Fibroblast of upper back skin (primary cell): ENCODE measurements around the gene IFT172.
"Not testable (repeated sequence)": the region's sequence is repeated elsewhere in the genome, so short reads cannot be mapped to it uniquely, and the experiment has no call there.

Experiments used
- DNase-seq: peaks from one replicate; pipeline ENCODE4 v3.0.0-alpha.2; 2013

Gene IFT172

DNA sequence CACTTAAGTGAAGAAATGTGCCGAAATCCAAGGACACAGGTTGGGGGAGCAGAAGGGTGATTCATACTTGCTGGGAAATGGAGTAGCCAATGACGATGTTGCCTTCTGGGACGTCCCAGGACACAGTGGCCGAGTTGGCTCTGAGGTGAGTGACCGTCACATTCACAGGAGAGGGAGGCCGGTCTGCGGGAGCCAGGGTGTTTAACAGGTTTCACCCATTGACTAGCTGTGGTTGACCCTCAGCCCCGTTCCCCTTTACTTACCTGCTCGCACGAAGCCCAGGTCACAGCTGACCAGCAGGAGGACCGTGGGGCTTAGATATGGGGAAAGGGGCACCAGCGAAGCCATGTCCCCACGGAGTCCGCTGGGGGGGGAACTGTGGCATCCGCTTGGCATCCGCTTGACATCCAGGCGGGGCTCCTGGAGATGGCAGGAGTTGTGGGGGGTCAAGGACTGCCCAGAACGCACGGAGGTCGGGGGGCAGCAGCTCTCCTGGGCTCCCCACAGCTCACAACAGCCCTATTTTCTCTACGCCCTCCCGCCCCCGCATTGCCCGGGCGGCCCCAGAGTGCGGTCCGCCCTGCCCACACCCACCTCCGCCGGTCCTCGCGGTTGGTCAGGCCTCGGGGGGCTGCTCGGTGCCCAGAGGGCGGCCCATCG is 4.9 kb upstream of the IFT172 start:
- peak; percentile 27 for DNase-seq

DNA sequence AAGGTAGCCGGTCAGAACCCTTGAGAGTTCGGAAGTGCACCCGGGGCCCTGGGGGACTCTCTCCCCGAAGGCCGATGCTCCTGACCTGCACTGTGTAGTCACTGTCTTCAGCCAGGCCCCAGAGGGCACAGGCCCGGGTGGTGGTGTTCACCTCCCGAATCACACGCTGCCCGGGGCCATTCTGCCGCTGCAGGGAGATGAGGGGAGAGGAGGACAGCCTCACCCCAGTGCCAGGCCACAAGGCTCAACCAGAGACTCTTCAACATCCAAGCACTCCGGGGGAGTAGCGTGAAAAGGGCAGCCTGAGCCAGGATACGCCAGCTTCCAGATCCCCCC is 4.4 kb upstream of the IFT172 start:
- DNase-seq = no peak

DNA sequence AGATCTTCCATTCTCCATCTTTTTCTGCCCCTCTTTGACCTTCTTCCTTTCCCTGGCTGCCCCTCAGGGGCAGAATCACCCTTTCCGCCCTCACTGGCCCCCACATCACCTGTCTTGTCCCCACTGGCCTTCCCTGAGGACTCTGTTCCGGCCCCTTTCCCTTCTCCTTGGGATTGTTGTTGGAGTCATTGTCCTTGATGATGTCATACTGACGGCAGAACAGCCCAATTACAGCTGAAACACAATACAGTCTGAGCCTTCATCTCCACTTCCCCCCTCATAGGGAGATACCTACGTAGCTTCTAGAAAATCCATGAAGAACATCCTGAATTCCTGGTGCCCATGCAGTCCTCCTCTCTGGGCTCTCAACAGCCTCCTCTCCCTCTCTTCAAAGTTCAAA is 3.0 kb upstream of the IFT172 start:
- no peak for DNase-seq

DNA sequence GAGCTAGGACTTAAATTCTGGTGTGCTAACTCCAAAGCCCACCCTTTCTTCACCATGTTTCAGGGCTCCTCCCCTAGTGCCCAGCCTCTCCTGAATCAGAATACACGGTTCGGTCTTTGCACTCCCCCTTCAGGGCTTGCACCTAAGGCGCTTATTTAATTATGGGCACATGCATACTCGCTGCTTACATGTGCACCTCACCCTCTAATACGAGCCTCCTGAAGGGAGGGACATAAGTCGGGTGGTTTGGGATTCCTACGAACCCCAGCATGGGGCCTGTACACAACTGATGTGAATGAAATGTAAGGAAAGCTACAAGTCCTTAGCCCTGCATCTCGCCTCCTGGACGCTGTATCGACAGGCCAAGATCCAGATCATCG is 435 bp downstream of the IFT172 start:
- DNase-seq = peak; percentile 14

DNA sequence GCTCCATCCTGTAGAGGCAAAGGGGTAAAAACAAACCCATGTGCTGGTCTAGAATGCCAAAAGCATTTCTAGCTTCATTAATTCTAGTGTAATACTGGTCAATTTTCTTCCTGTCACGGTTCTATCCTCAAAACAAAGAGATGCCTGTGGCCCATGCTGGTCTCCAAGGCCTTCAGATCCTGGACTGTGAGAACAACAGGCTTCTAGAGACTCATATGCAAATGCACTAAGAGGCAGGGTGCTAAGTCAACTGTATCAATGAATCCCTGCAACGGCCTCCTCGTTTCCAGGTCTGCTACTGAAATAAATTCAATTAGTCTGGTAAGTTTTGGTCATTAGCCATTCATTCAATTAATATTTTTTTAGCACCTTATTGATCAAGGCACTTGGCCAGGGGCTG is 4.0 kb downstream of the IFT172 start:
- no peak for DNase-seq

DNA sequence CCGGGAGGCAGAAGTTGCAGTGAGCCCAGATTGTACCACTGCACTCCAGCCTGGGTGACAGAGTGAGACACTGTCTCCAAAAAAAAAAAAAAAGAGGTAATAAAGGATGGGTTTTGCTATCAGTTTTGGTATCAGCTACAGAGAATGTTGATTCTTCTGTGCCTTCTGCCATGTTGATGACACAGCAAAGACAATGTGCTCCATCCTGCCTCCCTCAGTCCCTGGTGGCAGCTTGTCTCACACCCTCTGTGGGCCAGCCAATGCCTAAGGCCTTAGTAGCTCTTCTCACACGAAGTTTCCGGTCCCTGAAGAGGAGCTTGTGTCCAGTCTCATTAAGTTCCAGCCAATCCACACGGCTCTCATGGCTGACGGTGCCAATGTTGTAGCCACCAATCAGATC is 17.6 kb downstream of the IFT172 start:
- DNase-seq = no peak

DNA sequence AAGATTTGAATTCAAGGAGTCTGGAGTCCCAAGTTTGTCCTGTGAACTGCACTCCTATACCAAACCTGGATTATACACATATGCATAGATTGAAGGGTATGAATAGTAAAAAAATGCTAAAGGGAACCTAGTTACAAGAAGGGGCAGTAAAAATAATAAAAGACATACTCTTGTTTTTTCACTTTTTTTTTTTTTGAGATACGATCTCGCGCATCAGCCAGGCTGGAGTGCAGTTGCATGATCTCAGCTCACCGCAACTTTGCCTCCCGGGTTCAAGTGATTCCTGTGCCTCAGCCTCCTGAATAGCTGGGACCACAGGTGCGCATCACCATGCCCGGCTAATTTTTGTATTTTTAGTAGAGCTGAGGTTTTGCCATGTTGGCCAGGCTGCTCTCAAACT is 25.1 kb downstream of the IFT172 start:
- DNase-seq = no peak

DNA sequence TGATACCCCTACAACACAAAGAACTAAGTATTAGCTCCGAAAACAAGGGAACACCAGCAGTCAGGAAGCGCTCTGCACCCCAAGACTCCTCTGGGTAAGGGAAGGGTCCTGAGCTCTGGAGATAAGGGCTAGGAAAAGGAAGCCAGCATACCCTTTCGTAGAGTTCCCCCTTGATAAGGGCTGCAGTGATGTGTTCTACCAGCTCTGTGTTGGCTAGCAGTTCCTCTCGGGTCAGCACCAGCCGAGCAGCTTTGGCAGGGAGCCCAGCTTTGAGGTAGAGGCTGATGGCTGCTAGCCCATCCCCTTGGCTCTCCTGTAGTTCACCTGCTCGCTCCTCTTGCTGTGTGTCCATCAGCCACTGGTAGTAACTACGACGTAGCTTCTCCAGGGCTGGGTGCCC is 28.4 kb downstream of the IFT172 start:
- DNase-seq = no peak

DNA sequence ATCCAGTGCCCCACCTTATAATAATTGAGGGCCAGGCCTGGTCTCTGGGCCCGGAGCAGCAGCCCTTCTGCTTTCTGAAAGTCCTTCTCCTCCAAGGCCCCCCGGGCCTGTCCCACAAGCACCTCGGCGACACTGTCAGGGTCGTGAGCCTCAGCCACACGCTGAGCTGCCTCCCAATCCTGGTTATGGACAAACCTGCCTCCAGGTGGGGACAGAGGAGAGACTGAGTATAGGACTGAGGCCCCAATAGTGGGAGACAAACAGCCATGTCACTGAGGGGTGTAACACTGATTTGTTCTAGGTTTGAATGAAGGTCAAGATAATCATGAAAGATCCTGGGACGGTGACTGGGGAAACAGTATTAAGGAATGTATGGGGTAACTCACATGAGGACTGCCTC is 35.6 kb downstream of the IFT172 start:
- DNase-seq = no peak

DNA sequence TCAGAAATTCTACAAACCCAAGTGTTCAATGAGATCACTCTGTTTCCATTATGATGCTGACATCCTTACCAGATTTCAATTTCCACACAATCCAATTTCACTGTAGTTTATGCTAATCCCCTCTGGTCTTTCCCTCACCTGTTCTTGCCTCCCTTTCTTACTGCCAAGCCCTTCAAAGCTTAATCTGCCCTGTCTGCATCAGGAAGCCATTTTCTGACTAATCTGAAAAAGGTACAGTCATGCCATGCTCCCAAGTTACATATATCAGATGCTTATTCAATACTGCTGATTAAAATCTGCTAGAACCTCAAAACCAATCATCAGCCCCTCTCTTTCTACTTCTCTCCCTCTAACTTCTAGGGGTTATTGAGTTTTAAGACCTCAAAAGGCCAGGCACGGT is 38.4 kb downstream of the IFT172 start:
- no peak for DNase-seq

DNA sequence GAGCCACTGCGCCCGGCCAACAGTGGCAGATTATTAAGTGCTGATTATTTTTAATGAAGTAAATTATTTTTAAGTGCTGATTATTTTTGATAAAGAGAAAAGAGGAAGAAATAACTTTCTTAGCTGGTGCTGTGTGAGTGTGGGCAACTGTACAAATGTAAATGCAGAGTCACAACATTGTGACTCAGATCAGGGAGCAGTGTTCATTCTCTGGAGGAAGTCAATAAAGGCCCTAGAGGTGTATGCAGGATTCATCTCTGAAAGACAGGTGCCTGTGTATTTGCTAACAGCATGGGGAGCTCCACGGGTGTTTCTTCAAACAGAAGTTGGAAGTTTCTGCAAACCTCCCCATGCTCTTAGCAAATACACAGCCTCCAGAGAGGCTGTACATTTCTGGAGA is 41.2 kb downstream of the IFT172 start:
- no peak for DNase-seq

DNA sequence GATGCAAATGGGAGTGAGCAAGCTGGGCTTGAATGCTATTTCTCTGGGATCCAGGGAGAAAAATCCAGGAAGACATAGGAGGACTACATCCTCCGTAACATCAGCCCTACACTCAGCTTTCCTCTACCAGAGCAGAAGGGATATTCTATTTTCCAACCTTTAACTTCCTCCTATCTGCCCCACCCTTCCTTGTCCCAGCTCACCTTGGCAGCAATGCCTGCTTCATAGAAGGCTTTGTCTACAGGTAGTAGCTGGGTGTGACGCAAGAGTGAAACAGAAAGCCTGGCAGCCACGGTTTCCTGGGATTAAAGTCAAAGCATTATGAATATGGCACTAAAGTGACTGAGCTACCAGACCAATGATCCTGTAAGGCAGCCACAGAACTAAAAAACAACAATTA is 43.5 kb downstream of the IFT172 start:
- DNase-seq = no peak

DNA sequence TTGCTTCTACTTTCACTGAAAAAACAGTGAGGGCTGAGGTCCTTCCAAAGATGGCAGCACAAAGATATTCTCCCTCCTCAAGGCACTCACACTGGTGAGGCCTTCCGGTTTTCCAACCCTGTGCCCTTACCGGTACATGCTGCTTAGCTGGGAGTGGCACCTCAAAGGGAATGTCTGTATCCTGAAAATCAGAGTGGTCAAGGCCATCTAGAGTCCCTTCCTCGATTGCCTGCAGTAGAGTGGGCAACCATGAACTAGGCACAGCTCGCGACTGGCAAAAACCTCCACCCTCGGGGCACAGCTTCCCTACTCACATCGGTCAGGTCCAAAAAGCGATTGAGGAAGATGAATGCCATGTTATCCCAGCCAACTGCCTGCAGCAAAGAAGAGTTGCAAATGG is 43.9 kb downstream of the IFT172 start:
- no peak for DNase-seq

DNA sequence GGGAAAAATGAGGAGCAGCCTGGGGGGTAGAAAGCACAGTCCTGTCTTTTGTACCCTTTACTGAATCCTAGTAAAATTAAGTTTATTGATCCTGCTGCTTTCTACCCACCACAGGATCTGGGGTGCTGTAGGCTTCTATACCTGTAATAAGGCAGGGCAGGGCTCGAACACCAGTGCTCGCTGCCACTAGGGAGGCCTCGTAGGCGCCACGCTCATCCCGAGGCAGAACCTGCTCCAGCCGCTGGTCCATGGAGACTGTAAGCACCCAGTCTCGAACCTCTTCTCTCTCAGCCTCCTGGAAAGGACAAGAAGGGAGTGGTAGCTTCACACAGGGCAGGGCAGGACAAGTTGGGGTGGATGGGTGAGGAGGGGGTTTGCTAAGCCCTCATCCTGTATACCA is 44.4 kb downstream of the IFT172 start:
- no peak for DNase-seq

DNA sequence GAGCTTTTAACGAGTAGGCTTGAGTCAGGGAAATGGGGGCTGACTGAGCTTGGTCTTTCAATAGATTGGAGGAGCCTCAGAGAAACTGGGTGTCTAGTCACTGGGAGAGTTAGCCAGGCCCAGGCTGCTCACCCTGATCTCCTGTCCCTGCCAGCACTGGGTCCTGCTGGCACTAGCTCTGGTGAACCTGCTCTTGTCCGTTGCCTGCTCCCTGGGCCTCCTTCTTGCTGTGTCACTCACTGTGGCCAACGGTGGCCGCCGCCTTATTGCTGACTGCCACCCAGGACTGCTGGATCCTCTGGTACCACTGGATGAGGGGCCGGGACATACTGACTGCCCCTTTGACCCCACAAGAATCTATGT is 46.6 kb downstream of the IFT172 start:
- no peak for DNase-seq

DNA sequence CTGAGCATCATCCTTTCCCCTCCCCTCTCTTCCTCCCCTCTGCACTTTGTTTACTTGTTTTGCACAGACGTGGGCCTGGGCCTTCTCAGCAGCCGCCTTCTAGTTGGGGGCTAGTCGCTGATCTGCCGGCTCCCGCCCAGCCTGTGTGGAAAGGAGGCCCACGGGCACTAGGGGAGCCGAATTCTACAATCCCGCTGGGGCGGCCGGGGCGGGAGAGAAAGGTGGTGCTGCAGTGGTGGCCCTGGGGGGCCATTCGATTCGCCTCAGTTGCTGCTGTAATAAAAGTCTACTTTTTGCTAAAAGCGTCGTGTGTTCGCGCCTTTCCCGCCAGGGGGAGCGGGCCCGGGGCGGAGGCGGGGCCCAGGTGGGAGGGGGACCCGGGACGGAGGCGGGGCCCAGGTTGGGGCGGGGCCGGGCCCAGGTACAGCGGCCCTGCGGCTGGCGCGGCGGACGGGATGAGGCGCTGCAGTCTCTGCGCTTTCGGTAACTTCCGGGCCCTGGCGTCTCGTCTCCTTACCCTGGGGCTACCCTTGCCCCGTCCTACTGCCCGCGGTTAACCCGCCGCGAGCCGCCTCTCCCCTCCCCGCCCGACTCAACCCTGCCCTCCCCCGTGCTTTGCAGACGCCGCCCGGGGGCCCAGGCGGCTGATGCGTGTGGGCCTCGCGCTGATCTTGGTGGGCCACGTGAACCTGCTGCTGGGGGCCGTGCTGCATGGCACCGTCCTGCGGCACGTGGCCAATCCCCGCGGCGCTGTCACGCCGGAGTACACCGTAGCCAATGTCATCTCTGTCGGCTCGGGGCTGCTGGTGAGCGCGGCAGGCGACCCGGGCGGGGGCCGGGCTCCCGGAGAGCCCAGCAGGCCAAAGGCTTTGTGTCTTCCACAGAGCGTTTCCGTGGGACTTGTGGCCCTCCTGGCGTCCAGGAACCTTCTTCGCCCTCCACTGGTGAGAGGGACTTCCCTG is 47.3 kb downstream of the IFT172 start, which contains the start of gene KRTCAP3:
KRTCAP3 (plus strand) TSS at position 424 of the 962 bp plus-strand sequence; CDS start at position 456, 32 bp downstream.
- DNase-seq = no peak

DNA sequence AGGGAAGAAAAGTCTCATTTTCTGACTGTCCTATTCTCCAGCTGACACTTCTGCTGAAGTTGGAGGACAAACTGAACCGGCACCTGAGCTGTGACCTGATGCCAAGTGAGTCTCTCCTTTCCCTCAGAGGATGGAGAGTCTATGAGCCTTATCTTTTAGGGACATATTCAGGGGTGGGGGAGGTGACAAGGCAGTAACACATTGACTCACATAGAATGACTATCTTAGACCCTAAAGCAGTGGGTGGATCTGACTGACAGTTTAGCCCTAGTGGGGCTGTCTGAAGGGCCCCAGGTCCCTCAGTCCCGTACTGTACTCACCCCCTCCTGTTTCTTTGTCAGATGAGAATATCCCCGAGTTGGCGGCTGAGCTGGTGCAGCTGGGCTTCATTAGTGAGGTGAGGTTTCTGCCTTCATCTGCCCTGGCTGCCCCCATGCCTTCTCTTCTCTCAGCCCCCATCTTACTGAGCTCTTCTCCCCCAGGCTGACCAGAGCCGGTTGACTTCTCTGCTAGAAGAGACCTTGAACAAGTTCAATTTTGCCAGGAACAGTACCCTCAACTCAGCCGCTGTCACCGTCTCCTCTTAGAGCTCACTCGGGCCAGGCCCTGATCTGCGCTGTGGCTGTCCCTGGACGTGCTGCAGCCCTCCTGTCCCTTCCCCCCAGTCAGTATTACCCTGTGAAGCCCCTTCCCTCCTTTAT is 48.2 kb downstream of the IFT172 start:
- no peak for DNase-seq

DNA sequence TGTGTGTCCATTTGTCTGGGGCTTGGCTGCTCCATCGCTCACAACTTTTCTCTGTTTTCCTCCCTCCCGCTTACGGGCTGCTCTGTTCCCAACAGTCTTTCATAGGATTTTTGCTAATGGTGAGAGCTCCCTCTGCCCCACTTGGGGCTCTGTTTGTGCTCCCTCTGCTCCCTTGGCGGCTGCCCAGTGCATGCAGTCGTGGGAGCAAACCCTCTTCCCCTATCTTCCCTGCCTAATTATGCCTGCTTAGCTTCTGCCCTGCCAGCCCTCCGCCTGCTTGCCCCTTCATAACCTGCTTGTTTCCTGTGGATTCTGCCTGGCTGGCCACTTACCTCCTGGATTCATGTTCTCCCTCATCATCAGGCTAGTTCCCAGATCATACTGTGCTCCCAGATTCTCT is 53.9 kb downstream of the IFT172 start:
- no peak for DNase-seq

DNA sequence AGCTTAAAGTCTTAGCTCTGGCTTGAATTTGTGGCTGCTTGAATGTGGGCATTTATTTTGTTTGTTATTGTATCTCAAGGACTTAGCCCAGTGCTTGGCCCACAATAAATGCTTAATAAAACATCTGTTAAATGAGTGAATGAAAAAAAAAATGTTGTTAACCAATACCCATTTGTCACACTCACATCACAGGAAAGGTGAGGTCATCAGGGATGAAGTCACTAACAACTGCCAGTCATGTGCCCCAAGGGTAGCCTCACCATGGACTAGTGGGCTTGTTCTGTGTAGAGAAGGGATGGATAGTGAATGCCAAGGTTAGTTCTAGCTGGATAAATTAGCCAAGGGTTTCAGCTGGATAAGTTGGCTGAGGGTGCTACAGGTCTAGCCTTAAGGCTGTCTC is 58.1 kb downstream of the IFT172 start:
- DNase-seq = peak; percentile 19

DNA sequence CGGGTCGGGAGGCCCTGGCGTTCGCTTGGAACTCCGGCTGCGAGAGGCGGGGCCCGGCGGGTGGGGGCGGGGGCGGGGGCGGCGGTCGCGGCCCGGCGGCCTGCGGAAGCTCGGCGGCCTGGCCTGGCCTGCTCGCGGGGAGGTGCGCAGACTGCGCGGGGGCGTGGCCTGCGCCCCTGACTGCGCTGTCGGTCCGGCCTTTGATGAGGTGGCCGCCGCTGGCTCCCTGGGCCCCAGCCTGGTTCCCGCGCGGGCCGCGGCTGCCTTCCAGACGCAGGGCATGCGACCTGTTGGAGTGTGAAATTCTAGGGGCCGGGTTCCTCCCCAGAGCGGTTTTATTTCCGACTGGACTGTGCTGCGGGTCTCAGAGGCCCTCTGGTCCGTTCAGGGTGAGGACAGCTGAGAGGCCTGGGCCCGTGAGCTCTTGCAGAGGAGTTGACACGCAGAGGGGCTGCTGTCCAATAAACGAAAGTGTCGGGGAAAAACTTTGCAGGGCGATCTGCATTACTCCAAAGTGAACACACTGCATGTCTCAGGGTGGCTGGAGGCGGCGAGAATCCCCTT is 60.5 kb downstream of the IFT172 start:
- DNase-seq = peak; percentile 79

DNA sequence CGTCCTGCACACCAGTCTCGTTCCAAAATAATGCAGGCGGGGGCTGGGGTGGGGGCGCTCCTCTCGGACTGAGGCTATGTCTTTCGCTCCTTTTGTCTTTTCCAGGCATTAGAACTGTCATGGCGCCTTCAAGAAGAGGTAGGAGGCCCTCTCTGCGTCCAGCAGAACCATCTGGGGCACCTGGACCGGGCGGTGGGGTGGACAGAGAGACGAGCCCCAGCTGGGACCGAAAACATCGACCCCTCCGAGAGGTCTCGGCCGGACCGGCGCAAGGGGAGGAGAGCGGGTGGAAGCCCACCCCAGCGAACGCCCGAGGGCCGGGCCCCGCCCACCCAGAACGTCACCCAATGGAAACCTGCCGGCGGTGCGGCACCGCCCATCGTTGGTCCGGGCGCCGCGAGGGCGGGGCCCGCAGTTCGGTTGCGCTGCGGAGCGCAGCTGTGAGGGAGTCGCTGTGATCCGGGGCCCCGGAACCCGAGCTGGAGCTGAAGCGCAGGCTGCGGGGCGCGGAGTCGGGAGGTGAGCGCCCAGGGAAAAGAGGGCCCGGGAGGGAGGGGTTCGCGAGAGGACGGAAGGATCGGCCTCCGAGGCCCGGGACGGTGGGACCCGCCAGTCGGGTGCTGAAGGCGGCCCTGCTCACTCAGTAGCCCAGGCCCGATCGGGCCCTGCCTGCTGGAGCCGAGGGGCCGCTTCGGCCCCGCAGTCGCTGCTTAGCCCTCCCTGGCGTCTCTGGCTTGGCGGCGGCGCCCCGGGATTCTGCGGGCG is 61.1 kb downstream of the IFT172 start, which contains the start of gene NRBP1:
NRBP1 (plus strand) TSS at position 419 of the 765 bp plus-strand sequence. CDS start 4,643 bp downstream, outside the sequence.
- DNase-seq = peak; percentile 85

DNA sequence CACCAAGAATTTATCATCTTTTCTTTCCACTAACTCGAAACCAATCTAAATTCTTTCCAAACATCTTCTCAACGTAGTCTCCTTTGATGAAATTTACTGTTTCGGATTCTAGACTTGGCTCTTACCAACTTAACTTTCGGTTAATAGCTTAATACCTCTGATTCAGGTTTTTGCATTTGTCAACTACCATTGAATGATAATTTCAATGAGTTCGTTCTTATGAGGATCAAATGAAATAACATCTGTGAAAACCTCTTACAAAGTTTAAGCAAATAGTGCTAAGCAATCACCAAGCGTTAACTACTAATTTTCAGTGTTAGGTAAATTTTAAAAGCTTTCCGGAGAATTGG is 61.7 kb downstream of the IFT172 start:
- DNase-seq = no peak

DNA sequence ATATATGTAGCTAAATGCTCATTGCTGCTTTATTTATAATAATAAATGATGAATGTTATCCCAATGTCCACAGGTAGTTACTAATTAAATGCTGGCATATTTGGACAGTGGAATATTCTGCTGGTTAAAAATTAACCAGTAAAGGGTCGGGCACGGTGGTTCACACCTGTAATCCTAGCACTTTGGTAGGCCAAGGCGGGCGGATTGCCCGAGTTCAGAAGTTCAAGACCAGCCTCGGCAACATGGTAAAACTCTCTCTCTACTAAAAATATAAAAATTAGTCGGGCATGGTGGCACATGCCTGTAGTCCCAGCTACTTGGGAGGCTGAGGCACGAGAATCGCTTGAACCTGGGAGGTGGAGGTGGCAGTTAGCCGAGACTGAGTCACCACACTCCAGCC is 64.5 kb downstream of the IFT172 start:
- DNase-seq = not testable (repeated sequence)
